Left lung (tissue), 10 donors: ENCODE measurements around the gene TMEM82. TPM values are rescaled to one million over a fixed set of nuclear protein-coding genes. Genes with fewer than 3 reads are reported as not detected.

ENCODE experiments used
- ATAC-seq: fragments of 200-7000 bp; cut with Tn5 transposase; one replicate; pipeline ENCODE4 v1.9.1; 2020; ENCODE audit warnings: moderate library complexity
- DNase-seq, 4 donors: peaks; one replicate each; pipeline ENCODE4 v3.0.0-alpha.2; 2013 to 2020
- H3K27ac ChIP-seq, 2 donors: fragments of 200-600 bp; sonication (generic) in 1 of 2; one replicate each; pipeline versions ENCODE4 v1.5.0 to v1.8.0; 2020 to 2021
- H3K27me3 ChIP-seq, 2 donors: fragments of 200-600 bp; sonication (generic) in 1 of 2; one replicate each; pipeline versions ENCODE4 v1.5.0 to v1.8.0; 2020 to 2021
- H3K36me3 ChIP-seq, 2 donors: fragments of 200-600 bp; sonication (generic) in 1 of 2; one replicate each; pipeline versions ENCODE4 v1.5.0 to v1.8.0; 2020 to 2021
- H3K4me1 ChIP-seq, 2 donors: fragments of 200-600 bp; one replicate each; pipeline ENCODE4 v1.8.0; 2021
- H3K4me3 ChIP-seq, 2 donors: fragments of 200-600 bp; sonication (generic) in 1 of 2; one replicate each; pipeline versions ENCODE4 v1.5.0 to v1.8.0; 2020 to 2021; ENCODE audit warnings: mild to moderate bottlenecking in 1 of 2
- H3K9me3 ChIP-seq, 2 donors: fragments of 200-600 bp; sonication (generic) in 1 of 2; one replicate each; pipeline versions ENCODE4 v1.5.0 to v1.8.0; 2020 to 2021
- CTCF ChIP-seq, 2 donors: fragments of 200-600 bp; sonication (generic) in 1 of 2; IDR thresholded peaks; one replicate each; pipeline versions ENCODE4 v1.5.0 to v1.8.0; 2021; ENCODE audit warnings: antibody characterized with exemption in 2 of 2
- intact Hi-C, 2 donors: fragments of 100-400 bp; cut with DNase I; formaldehyde crosslinking; loops; one replicate each; pipeline versions ENCODE4 v1.11.2 to v1.14.2; 2022
- polyA plus RNA-seq, 6 donors: library from polyadenylated mRNA; unstranded; fragments of 120-200 nt; gene quantifications; one replicate each; pipeline ENCODE4 v1.2.1, GENCODE V29; 2013; ENCODE audit not compliant: insufficient read length in 6 of 6
- total RNA-seq, 2 donors: library from RNA; stranded (reverse); fragmentation: NEBNext Ultra II Directional; extraction: Animal tissue kit (Norgen Biotek cat#: 25700); gene quantifications; one replicate each; pipeline ENCODE4 v1.2.1, GENCODE V29; 2021
- donor health status: DM: no; HTN: yes; CAD: no.
- donor health status: DM: no; HTN: no; CAD: no.

The TMEM82 gene
- total and polyA plus RNA-seq, 8 donors = 0.14 to 0.15 TPM; not detected in 6

DNA sequence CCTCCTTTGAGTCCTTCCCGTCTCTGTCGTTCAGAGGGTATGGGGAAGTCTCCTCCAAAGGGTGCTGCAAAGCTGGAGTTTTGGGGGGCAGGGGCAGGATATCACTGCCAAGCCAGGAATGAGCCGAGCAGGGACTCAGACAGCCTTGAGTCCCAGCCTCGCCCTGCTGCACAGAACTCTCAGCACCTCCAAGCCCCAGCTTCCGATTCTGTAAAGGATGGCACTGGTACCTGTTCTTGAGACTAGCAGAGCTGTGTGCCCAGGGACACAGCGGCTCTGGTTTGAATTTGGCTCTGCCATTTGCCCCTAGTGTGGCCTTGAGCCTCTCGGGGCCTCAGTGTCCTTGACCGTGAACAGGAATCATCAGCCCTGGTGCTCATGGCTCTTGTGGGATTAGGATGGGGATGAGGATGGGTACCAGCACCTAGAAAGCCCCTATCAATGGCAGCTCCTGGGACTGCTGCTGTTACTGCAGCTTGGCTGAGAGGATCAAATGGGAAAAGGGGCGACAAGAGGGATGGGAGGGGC lies 14.8 kb downstream of the TMEM82 start:
- H3K27me3 ChIP-seq = peaks cover 14 to 68% of the 10 kb centered on the region in 2 donors
- no peaks in the 10 kb centered on the region for H3K9me3 ChIP-seq
- H3K4me3 ChIP-seq = no peak overlapping the region
- H3K27ac ChIP-seq = no peak overlapping the region
- intact Hi-C loops = no loop called here
- no peak for TF ChIP-seq CTCF (IDR thresholded peaks at IDR 0.05)
- DNase-seq (no peak), ATAC-seq (no peak)
- H3K4me1 ChIP-seq = peaks cover 11 to 31% of the 10 kb centered on the region in 2 donors
- no peaks in the 10 kb centered on the region for H3K36me3 ChIP-seq

DNA sequence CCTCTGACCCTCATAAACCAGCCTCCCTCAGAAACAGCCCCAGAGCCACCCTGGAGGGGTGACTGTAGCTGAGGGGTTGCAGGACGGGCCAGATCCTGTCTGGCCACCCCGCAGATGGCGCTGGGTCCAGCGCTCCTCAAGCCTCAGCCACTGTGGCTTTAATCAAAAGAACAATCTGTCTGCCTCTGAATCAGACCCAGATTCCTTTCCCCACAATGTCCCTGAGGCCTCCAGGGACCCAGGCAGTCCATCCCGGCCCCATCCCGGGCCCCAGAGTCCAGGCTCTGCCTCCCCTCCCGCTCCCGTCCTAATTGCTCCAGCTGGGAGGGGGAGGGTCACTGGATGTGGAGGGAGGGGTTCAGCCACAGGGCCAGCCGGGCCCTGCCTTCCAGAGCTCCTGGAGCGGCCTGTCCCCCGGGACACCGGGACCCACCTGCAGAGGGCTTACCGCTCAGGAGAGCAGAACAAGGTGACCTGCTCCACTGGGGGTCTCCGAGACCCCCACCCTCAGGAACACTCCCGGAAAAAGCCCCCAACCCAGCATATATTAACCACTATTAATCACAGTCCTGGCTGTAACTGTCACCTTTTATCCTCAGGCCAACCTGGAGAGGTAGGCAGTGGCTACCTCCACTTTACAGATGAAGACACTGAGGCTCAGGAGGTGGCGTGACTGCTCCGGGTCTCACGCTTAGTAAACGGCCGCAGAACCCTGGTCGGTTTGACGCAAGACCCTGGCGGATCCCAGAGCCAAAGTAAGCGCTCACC lies 15.5 kb downstream of the TMEM82 start:
- ATAC-seq = peak; percentile 5
- H3K36me3 ChIP-seq = no peaks in the 10 kb centered on the region
- no peaks in the 10 kb centered on the region for H3K9me3 ChIP-seq
- peak overlapping the region; percentile 45 to 61 for H3K4me3 ChIP-seq
- no peak overlapping the region for H3K27ac ChIP-seq
- no peak for TF ChIP-seq CTCF (IDR thresholded peaks at IDR 0.05)
- H3K27me3 ChIP-seq = peaks cover 14 to 75% of the 10 kb centered on the region in 2 donors
- intact Hi-C loops = no loop called here
- peak in 1 of 4 donors; percentile 56 for DNase-seq
- peaks cover 11 to 31% of the 10 kb centered on the region in 2 donors for H3K4me1 ChIP-seq

- ATAC-seq (peak; percentile 46), DNase-seq (peak in 1 of 4 donors; percentile 58)
- peak within 1 kb of the TSS; percentile 45 to 61 for H3K4me3 ChIP-seq
- H3K27me3 ChIP-seq = peaks cover 14 to 76% of the 10 kb centered on the region in 2 donors
- H3K27ac ChIP-seq = peak within 1 kb of the TSS; percentile 52 to 65
- no peaks in the 10 kb centered on the region for H3K9me3 ChIP-seq
- TF ChIP-seq CTCF (IDR thresholded peaks at IDR 0.05) = no peak
- intact Hi-C loops = no loop called here
- peaks cover 11 to 31% of the 10 kb centered on the region in 2 donors for H3K4me1 ChIP-seq
- H3K36me3 ChIP-seq = no peaks in the 10 kb centered on the region
Measured at GRCh38 chr1:15758343-15758931, 16.1 kb downstream of the TMEM82 start, which contains the start of gene FBLIM1. TSS of gene FBLIM1 (plus strand) at chr1:15758795. CDS start at chr1:15764984, 6,189 bp downstream.

DNA sequence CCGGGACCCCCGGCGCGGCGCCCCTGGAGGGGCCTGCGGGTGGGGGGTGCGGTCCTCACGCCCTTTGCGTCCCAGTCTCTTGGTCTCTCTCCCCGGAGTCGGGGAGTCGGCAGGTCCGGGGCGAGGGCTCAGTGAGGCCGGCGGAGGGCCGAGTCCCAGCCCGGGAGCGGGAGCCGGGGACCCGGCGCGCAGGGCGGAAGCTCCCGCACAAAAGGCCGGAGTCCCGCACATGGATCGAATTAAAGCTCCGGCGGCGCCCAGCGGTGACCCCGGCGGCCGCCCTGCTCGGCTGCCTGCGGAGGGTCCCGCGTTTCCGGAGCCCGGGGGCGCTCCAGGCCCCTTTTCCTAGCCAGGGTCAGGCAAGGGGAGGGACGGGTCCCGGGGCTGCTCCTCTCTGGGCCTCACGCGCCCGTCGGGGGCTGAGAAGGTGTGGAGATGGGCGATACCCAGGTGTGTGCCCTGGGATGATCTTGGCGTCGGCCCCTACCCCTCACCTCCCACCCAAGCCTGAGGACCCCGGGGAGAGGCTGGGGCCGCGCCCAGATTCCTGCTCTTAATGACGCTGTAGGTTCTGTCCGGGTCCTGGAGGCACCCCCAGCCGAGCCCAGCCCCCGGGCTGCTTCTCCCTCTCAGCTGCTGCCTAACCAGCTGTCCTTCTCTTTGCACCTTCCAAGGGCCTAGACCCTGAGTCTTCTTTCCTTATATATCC lies 16.8 kb downstream of the TMEM82 start:
- ATAC-seq (peak; percentile 39), DNase-seq (peak in 1 of 4 donors; percentile 77)
- H3K4me1 ChIP-seq = peaks cover 11 to 31% of the 10 kb centered on the region in 2 donors
- H3K27me3 ChIP-seq = peaks cover 14 to 76% of the 10 kb centered on the region in 2 donors
- intact Hi-C loops = no loop called here
- peak overlapping the region; percentile 45 to 61 for H3K4me3 ChIP-seq
- no peaks in the 10 kb centered on the region for H3K36me3 ChIP-seq
- peak overlapping the region; percentile 52 to 65 for H3K27ac ChIP-seq
- no peaks in the 10 kb centered on the region for H3K9me3 ChIP-seq
- no peak for TF ChIP-seq CTCF (IDR thresholded peaks at IDR 0.05)
